Bronchial epithelial cell (primary cell): ENCODE data around the gene KRTAP12-3. TPM values are rescaled to one million over a fixed set of nuclear protein-coding genes. Genes with fewer than 3 reads are reported as not detected.

ENCODE experiments used
- DNase-seq: peaks from one replicate; pipeline ENCODE4 v3.0.0-alpha.2; 2010; ENCODE audit warnings: low read depth
- FAIRE-seq: peaks from 2 replicates; lab custom pipeline; 2011; peaks lifted over from hg19 to GRCh38; lab: Jason Lieb, UNC
- H3K27me3 ChIP-seq: 2 replicates; pipeline ENCODE4 v1.5.1; 2011; ENCODE audit warnings: low read length; ENCODE audit not compliant: control insufficient read depth, insufficient read depth
- H3K36me3 ChIP-seq: 2 replicates; pipeline ENCODE4 v1.5.1; 2011; ENCODE audit warnings: low read length; ENCODE audit not compliant: control insufficient read depth, insufficient read depth
- H3K4me3 ChIP-seq: 2 replicates; pipeline ENCODE4 v1.5.1; 2011; ENCODE audit warnings: mild to moderate bottlenecking, low read depth, low read length, control low read depth
- total RNA-seq: library from RNA; depleted of rRNA; stranded (reverse); fragments of >200 nt; gene quantifications from 2 replicates; pipeline ENCODE4 v1.2.1, GENCODE V29; 2014
- TF ChIP-seq, protein P1 (sequence below): IDR thresholded peaks from 2 replicates; pipeline ENCODE4 v1.5.1; 2011; ENCODE audit warnings: mild to moderate bottlenecking, moderate library complexity, low read length, control low read depth, inconsistent platforms; ENCODE audit not compliant: insufficient read depth, severe bottlenecking

Gene KRTAP12-3
- total RNA-seq, 1 donor from 2014 or later: not detected

DNA sequence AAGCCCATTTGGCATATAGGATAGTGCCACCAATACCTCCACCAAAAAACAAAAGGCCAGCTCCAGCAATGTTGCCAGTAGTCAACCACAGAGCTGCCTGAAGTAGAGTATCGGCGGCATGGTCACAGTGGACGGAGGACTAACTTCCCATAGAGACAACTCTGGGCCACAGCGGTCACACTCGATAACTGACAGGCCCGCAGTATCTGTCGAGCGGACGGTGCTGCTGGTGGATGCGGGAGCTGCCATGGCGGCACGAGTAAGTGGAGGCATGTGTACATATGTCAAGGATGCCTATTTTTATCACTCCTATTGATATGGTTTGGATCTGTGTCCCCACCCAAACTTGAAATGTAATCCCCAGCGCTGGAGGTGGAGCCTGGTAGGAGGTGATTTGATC is 20.1 kb downstream of the KRTAP12-3 start:
- FAIRE-seq (peak; percentile 18), DNase-seq (no peak)
- no peaks in the 10 kb centered on the region for H3K36me3 ChIP-seq
- TF ChIP-seq, protein P1, sequence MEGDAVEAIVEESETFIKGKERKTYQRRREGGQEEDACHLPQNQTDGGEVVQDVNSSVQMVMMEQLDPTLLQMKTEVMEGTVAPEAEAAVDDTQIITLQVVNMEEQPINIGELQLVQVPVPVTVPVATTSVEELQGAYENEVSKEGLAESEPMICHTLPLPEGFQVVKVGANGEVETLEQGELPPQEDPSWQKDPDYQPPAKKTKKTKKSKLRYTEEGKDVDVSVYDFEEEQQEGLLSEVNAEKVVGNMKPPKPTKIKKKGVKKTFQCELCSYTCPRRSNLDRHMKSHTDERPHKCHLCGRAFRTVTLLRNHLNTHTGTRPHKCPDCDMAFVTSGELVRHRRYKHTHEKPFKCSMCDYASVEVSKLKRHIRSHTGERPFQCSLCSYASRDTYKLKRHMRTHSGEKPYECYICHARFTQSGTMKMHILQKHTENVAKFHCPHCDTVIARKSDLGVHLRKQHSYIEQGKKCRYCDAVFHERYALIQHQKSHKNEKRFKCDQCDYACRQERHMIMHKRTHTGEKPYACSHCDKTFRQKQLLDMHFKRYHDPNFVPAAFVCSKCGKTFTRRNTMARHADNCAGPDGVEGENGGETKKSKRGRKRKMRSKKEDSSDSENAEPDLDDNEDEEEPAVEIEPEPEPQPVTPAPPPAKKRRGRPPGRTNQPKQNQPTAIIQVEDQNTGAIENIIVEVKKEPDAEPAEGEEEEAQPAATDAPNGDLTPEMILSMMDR: no peak
- no peak overlapping the region for H3K4me3 ChIP-seq
- no peaks in the 10 kb centered on the region for H3K27me3 ChIP-seq

DNA sequence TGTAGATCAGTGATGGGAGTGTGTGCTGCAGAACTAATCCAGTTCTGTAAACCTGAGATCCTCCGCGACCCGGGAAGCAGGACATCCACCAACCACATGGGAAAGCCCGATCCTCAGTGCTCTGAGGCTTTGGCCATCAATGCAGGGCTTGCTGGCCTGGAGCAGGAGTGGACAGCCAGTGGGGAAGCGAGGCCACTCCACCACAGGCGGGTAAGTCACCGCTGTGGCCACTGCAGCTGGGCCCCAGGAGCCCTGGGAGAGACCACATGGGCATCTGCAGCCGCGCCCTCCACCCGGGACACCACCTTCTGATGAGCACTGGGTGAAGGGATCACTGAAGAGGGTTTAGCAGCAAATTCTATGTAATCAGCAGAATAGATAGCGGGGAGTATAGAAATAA is 23.4 kb downstream of the KRTAP12-3 start:
- no peak for FAIRE-seq
- no peak for DNase-seq

DNA sequence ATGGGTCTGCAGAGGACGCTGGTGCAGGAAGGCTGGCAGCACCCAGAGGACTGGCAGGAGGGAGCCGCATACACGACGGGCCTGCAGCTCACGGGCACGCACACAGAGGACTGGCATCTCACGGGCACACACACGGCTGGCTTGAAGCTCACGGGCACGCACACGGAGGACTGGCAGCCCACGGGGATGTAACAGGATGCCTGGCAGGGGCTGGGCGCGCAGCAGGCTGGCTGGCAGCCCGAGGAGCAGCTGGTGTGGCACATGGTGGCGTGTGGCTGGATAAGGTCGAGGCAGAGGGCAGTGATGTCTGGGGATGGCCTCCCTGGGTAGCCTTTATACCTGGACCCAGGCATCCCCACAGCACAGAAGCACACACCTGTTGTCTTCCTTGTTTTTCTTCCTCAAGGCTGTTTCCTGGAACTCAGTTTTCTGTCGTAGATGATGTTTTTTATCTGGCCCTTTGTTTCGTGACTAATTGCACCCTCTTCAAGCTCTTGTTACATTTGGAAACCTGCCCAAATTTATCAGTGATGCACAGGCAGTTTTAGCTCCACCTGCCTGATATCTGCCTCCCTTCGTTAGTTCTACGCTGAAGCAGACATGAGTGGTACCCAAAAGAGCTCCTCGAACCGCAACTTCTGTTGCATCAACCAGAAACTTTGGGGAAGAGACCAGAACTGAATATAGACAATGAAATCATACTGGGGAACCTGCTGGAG is 24.3 kb downstream of the KRTAP12-3 start, which contains the start of gene KRTAP12-1:
TSS of gene KRTAP12-1 (minus strand) at position 303 of the 719 bp plus-strand sequence. CDS start at position 263, 40 bp downstream.
- no peak for FAIRE-seq
- Histone ChIP-seq H3K36me3 (no peaks in the 10 kb centered on the region), H3K4me3 (no peak within 1 kb of the TSS), H3K27me3 (no peaks in the 10 kb centered on the region)
- TF ChIP-seq, protein P1: no peak
- DNase-seq: no peak

More for the DNA sequence above, 23.4 kb downstream of the KRTAP12-3 start:
- H3K36me3 ChIP-seq: no peaks in the 10 kb centered on the region
- no peaks in the 10 kb centered on the region for H3K27me3 ChIP-seq
- TF ChIP-seq, protein P1: no peak
- H3K4me3 ChIP-seq: no peak overlapping the region

DNA sequence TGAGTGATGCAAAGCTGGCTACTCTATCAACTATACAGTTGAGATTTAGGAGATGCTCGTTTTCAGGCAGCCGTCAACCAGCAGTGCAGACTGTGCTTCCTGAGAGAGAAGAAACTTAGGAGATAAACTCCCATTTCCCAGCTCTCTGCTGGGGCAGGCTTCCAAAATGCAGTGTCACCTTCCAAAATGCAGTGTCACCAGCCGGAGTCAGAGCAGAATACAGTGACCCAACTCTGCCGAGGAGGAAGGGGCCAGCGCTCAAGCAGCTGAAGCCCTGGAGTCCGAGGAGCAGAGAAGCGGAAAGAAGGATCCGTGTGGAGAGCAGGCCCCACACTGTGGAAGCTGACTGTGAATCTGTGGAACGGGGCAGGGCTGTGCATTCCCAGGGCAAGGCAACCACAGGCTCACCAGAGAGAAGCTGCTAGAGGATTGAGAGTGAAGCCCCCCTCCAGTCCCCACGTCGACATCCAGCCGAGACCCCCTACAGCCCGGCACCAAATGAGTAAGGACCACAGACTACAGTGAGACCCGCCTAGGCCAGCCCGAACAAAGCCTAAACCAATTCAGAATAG is 24.9 kb downstream of the KRTAP12-3 start:
- Histone ChIP-seq H3K4me3 (no peak overlapping the region), H3K36me3 (no peaks in the 10 kb centered on the region), H3K27me3 (no peaks in the 10 kb centered on the region)
- DNase-seq (no peak), FAIRE-seq (no peak)
- TF ChIP-seq, protein P1: no peak

DNA sequence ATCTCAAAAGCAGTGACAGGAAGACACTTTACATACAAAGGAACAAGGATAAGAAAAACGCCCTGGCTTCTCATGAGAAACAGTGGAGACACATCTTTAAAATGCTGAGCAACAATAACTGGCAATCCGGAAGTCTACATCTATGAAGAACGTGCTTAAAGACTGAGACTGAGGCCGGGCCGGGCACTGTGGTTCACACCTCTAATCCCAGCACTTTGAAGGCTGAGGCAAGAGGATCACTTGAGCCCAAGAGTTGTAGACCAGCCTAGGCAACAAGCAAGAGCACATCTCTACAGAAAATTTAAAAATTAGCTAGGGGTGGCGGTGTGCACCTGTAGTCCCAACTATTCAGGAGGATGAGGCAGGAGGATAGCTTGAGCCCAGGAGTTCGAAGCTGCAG is 26.3 kb downstream of the KRTAP12-3 start:
- Histone ChIP-seq H3K36me3 (no peaks in the 10 kb centered on the region), H3K4me3 (no peak overlapping the region), H3K27me3 (no peaks in the 10 kb centered on the region)
- no peak for DNase-seq
- TF ChIP-seq, protein P1: no peak
- no peak for FAIRE-seq
